HEK293 (cell line): Measurements from ENCODE around the gene RND1.

Experiments
- INSM2 ChIP-seq: fragments of 450-650 bp; formaldehyde crosslinking; IDR thresholded peaks from 2 replicates; pipeline ENCODE4 v1.5.1; 2016; ENCODE audit warnings: missing biosample characterization, missing genetic modification characterization
- KLF1 ChIP-seq: fragments of 450-650 bp; formaldehyde crosslinking; IDR thresholded peaks from 2 replicates; pipeline ENCODE4 v1.5.1; 2016; ENCODE audit warnings: missing biosample characterization, missing genetic modification characterization
- KLF17 ChIP-seq: fragments of 450-650 bp; formaldehyde crosslinking; IDR thresholded peaks from 2 replicates; pipeline ENCODE4 v1.5.1; 2016; ENCODE audit warnings: missing biosample characterization, missing genetic modification characterization
- KLF9 ChIP-seq: fragments of 450-650 bp; formaldehyde crosslinking; IDR thresholded peaks from 2 replicates; pipeline ENCODE4 v1.5.1; 2016; ENCODE audit warnings: missing biosample characterization, missing genetic modification characterization, low read depth
- MEIS1 ChIP-seq: sonication (generic); formaldehyde crosslinking; IDR thresholded peaks from 2 replicates; pipeline ENCODE4 v1.8.1; 2022; ENCODE audit warnings: missing genetic modification reagents, mild to moderate bottlenecking, borderline replicate concordance
- PRDM6 ChIP-seq: fragments of 450-650 bp; formaldehyde crosslinking; IDR thresholded peaks from 2 replicates; pipeline ENCODE4 v1.5.1; 2017; ENCODE audit warnings: missing biosample characterization, missing genetic modification characterization
- TSHZ1 ChIP-seq: fragments of 450-650 bp; formaldehyde crosslinking; IDR thresholded peaks from 2 replicates; pipeline ENCODE4 v1.5.1; 2016; ENCODE audit warnings: missing biosample characterization, missing genetic modification characterization, borderline replicate concordance
- YY1 ChIP-seq: fragments of 450-650 bp; formaldehyde crosslinking; IDR thresholded peaks from 2 replicates; pipeline ENCODE4 v1.5.1; 2018; ENCODE audit warnings: missing biosample characterization, missing genetic modification characterization
- ZFP37 ChIP-seq: fragments of 450-650 bp; formaldehyde crosslinking; IDR thresholded peaks from 2 replicates; pipeline ENCODE4 v1.5.1; 2016; ENCODE audit warnings: missing biosample characterization, missing genetic modification characterization
- ZNF10 ChIP-seq: fragments of 450-650 bp; formaldehyde crosslinking; IDR thresholded peaks from 2 replicates; pipeline ENCODE4 v1.5.1; 2017; ENCODE audit warnings: missing biosample characterization, missing genetic modification characterization
- ZNF121 ChIP-seq: fragments of 450-650 bp; formaldehyde crosslinking; IDR thresholded peaks from 2 replicates; pipeline ENCODE4 v1.5.1; 2016; ENCODE audit warnings: missing biosample characterization, missing genetic modification characterization
- ZNF214 ChIP-seq: fragments of 450-650 bp; formaldehyde crosslinking; IDR thresholded peaks from 2 replicates; pipeline ENCODE4 v1.5.1; 2017; ENCODE audit warnings: missing biosample characterization, mild to moderate bottlenecking, missing genetic modification characterization, borderline replicate concordance
- ZNF354C ChIP-seq: fragments of 450-650 bp; formaldehyde crosslinking; IDR thresholded peaks from 2 replicates; pipeline ENCODE4 v1.5.1; 2016; ENCODE audit warnings: missing biosample characterization, missing genetic modification characterization, low read depth, borderline replicate concordance
- ZNF513 ChIP-seq: fragments of 450-650 bp; IDR thresholded peaks from 2 replicates; pipeline ENCODE4 v1.5.1; 2018; ENCODE audit warnings: missing biosample characterization, missing genetic modification characterization
- ZNF514 ChIP-seq: fragments of 450-650 bp; formaldehyde crosslinking; IDR thresholded peaks from 2 replicates; pipeline ENCODE4 v1.5.1; 2016; ENCODE audit warnings: missing biosample characterization, missing genetic modification characterization
- ZNF518A ChIP-seq: fragments of 450-650 bp; formaldehyde crosslinking; conservative IDR thresholded peaks from 2 replicates; pipeline ENCODE4 v1.5.1; 2016; ENCODE audit warnings: low read depth, missing biosample characterization, missing genetic modification characterization
- ZNF529 ChIP-seq: fragments of 450-650 bp; formaldehyde crosslinking; IDR thresholded peaks from 2 replicates; pipeline ENCODE4 v1.5.1; 2017; ENCODE audit warnings: missing genetic modification characterization, missing biosample characterization; ENCODE audit not compliant: insufficient replicate concordance
- ZNF549 ChIP-seq: fragments of 450-650 bp; IDR thresholded peaks from 2 replicates; pipeline ENCODE4 v1.5.1; 2018; ENCODE audit warnings: missing biosample characterization, missing genetic modification characterization, mild to moderate bottlenecking, inconsistent platforms, moderate library complexity
- ZNF596 ChIP-seq: fragments of 450-650 bp; IDR thresholded peaks from 2 replicates; pipeline ENCODE4 v1.5.0; 2018; ENCODE audit warnings: missing biosample characterization, mild to moderate bottlenecking, missing genetic modification characterization, moderate library complexity
- ZNF747 ChIP-seq: fragments of 450-650 bp; formaldehyde crosslinking; IDR thresholded peaks from 2 replicates; pipeline ENCODE4 v1.5.1; 2016; ENCODE audit warnings: missing biosample characterization, missing genetic modification characterization
- ZNF777 ChIP-seq: fragments of 450-650 bp; formaldehyde crosslinking; IDR thresholded peaks from 2 replicates; pipeline ENCODE4 v1.5.1; 2017; ENCODE audit warnings: missing biosample characterization, missing genetic modification characterization, borderline replicate concordance
- ZNF792 ChIP-seq: fragments of 450-650 bp; formaldehyde crosslinking; IDR thresholded peaks from 2 replicates; pipeline ENCODE4 v1.5.1; 2016; ENCODE audit warnings: missing biosample characterization, missing genetic modification characterization
- ZNF837 ChIP-seq: fragments of 450-650 bp; formaldehyde crosslinking; IDR thresholded peaks from 2 replicates; pipeline ENCODE4 v1.5.1; 2016; ENCODE audit warnings: missing biosample characterization, missing genetic modification characterization
- ZNF843 ChIP-seq: fragments of 450-650 bp; formaldehyde crosslinking; IDR thresholded peaks from 2 replicates; pipeline ENCODE4 v1.5.1; 2016; ENCODE audit warnings: missing biosample characterization, missing genetic modification characterization
- ZSCAN23 ChIP-seq: fragments of 450-650 bp; formaldehyde crosslinking; IDR thresholded peaks from 2 replicates; pipeline ENCODE4 v1.5.1; 2016; ENCODE audit warnings: missing biosample characterization, missing genetic modification characterization

The RND1 gene

GRCh38 chr12:48866052-48866711 is 512 bp upstream of the RND1 start (continued):
- TF ChIP-seq KLF9 (no peak), YY1 (no peak), ZNF843 (tag by site-specific recombination) (no peak; the same call in 1 of the 2 replicates), ZNF354C (tag by site-specific recombination) (peak; percentile 98), ZNF518A (tag by site-specific recombination) (peak; percentile 99), MEIS1 (CRISPR knock-in tag) (no peak), KLF1 (no peak), KLF17 (no peak), ZNF10 (tag by site-specific recombination) (peak; percentile 37; the same call in 1 of the 2 replicates), ZNF513 (tag by site-specific recombination) (no peak), ZNF837 (tag by site-specific recombination) (no peak), ZNF747 (tag by site-specific recombination) (no peak), PRDM6 (tag by site-specific recombination) (no peak), ZNF792 (tag by site-specific recombination) (no peak), ZSCAN23 (peak; percentile 39; the same call in 1 of the 2 replicates), TSHZ1 (tag by site-specific recombination) (peak; percentile 49; the same call in 1 of the 2 replicates), ZNF529 (tag by site-specific recombination) (peak; percentile 84), ZNF121 (peak; percentile 86), ZNF549 (tag by site-specific recombination) (no peak), ZNF777 (tag by site-specific recombination) (no peak), ZNF514 (tag by site-specific recombination) (peak; percentile 95), ZNF596 (tag by site-specific recombination) (no peak), ZFP37 (tag by site-specific recombination) (peak; percentile 96), ZNF214 (peak; percentile 66; the same call in 1 of the 2 replicates), INSM2 (tag by site-specific recombination) (peak; percentile 62; the same call in 1 of the 2 replicates)
